Right atrium auricular region (tissue), 2 donors: Measurements from ENCODE around the gene ABR. TPM values are rescaled to one million over a fixed set of nuclear protein-coding genes. Genes with fewer than 3 reads are reported as not detected.

ENCODE experiments used
- DNase-seq: peaks from one replicate; pipeline ENCODE4 v3.0.0-alpha.2; 2019; ENCODE audit warnings: low spot score
- H3K27ac ChIP-seq, 2 donors: fragments of 200-600 bp; sonication (generic); 1 replicate in 1 of 2; 2 replicates in 1 of 2; pipeline ENCODE4 v1.5.1; 2016 to 2019
- H3K27me3 ChIP-seq, 2 donors: fragments of 200-600 bp; sonication (generic); one replicate each; pipeline versions ENCODE4 v1.5.1 to v1.6.0; 2017 to 2019
- H3K36me3 ChIP-seq: fragments of 200-600 bp; sonication (generic); one replicate; pipeline ENCODE4 v1.5.1; 2016
- H3K4me1 ChIP-seq, 2 donors: fragments of 200-600 bp; sonication (generic); one replicate each; pipeline versions ENCODE4 v1.5.1 to v1.6.0; 2017 to 2019
- H3K4me3 ChIP-seq, 2 donors: fragments of 200-600 bp; sonication (generic); 1 replicate in 1 of 2; 2 replicates in 1 of 2; pipeline ENCODE4 v1.5.1; 2017 to 2019; ENCODE audit warnings: mild to moderate bottlenecking in 1 of 2, moderate library complexity in 1 of 2
- H3K9me3 ChIP-seq, 2 donors: fragments of 200-600 bp; sonication (generic); one replicate each; pipeline ENCODE4 v1.5.1; 2019
- total RNA-seq, 2 donors: library from RNA; depleted of rRNA; stranded (reverse); fragments of >200 nt; gene quantifications; one replicate each; pipeline ENCODE4 v1.1.0, GENCODE V29; 2016
- TF ChIP-seq, protein P1 (sequence below), 2 donors: fragments of 200-600 bp; sonication (generic); IDR thresholded peaks; one replicate each; pipeline ENCODE4 v1.5.1; 2019; ENCODE audit warnings: antibody characterized with exemption in 2 of 2

ABR gene
- total RNA-seq, 2 donors from 2014 or later, result 94.9 to 116 TPM

GRCh38 chr17:980406-981291 is 199.1 kb downstream of the ABR start:
- no peaks in the 10 kb centered on the region for H3K36me3 ChIP-seq
- peak; percentile 84 for DNase-seq
- H3K4me1 ChIP-seq, result peaks cover 0 to 28% of the 10 kb centered on the region in 2 donors
- H3K9me3 ChIP-seq, result no peaks in the 10 kb centered on the region
- H3K27ac ChIP-seq, result peak overlapping the region; percentile 85 to 87
- H3K4me3 ChIP-seq, result peak overlapping the region; percentile 45 to 81
- H3K27me3 ChIP-seq, result no peaks in the 10 kb centered on the region
- TF ChIP-seq, protein P1, sequence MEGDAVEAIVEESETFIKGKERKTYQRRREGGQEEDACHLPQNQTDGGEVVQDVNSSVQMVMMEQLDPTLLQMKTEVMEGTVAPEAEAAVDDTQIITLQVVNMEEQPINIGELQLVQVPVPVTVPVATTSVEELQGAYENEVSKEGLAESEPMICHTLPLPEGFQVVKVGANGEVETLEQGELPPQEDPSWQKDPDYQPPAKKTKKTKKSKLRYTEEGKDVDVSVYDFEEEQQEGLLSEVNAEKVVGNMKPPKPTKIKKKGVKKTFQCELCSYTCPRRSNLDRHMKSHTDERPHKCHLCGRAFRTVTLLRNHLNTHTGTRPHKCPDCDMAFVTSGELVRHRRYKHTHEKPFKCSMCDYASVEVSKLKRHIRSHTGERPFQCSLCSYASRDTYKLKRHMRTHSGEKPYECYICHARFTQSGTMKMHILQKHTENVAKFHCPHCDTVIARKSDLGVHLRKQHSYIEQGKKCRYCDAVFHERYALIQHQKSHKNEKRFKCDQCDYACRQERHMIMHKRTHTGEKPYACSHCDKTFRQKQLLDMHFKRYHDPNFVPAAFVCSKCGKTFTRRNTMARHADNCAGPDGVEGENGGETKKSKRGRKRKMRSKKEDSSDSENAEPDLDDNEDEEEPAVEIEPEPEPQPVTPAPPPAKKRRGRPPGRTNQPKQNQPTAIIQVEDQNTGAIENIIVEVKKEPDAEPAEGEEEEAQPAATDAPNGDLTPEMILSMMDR (IDR thresholded peaks at IDR 0.05), result peak; percentile 61 to 86

DNA sequence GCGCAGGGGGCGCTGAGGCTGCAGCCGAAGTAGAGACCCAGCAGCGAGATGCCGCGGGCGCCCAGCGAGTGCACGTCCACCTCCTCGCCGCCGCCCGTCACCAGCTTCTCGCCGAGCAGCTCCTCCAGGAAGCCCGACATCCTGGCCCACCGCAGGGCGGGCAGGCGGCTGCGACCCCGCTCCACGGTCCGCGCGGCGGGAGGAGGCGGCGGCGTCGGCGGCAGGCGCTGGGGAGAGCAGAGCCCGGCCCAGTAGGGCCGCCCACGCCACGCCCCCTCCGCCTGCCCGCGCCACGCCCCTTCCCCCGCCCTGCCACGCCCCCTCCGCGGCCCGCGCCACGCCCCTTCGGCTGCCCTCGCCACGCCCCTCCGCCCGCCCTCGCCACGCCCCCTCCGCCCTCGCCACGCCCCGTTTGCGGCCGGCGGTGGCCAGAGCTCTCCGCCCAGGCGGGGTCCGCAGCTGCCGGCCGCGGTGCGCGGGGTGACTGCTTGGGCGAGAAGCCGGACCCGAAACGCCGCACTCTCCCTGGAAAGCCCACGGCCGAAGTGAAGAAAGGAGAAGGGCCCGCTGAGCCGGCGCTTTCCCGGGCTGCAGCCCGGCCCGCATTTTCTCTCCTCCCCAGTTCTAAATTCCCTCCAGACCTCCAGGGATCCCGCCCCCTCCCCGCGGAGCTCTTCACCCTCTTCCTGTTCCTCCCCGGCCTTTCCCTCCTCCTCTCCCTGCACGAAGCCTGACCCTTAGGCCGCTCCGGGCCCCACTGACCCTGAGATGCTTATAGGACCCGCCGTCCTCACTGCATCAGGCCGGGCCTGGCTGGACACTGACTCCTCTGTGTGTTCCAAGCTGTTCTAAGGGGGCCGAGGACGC is 200.0 kb downstream of the ABR start, which contains the start of gene NXN:
NXN (minus strand) TSS at position 238 of the 867 bp plus-strand sequence.
- Histone ChIP-seq H3K9me3 (no peaks in the 10 kb centered on the region), H3K36me3 (no peaks in the 10 kb centered on the region), H3K4me1 (peaks cover 0 to 28% of the 10 kb centered on the region in 2 donors), H3K27ac (peak within 1 kb of the TSS; percentile 85 to 87), H3K4me3 (peak within 1 kb of the TSS; percentile 70 to 81), H3K27me3 (no peaks in the 10 kb centered on the region)
- DNase-seq, result peak; percentile 80
- TF ChIP-seq, protein P1 (IDR thresholded peaks at IDR 0.05), result no peak

DNA sequence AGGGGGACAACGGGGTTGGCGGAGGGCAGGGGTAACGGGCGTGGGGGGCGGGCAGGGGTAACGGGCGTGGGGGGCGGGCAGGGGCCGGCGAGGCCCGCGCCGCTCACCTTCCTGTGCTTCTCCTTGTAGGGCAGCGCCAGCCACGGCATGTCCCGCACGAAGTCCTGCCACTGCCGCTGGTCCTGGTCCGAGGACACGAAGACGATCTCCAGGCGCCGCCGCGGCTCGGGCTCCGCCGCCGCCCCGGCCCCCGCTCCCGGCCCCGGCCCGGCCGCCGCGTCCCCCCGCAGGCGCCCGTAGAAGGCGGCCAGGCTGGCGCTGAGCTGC is 200.6 kb downstream of the ABR start:
- DNase-seq, result no peak
- TF ChIP-seq, protein P1 (IDR thresholded peaks at IDR 0.05), result no peak
- no peaks in the 10 kb centered on the region for H3K27me3 ChIP-seq
- peak overlapping the region; percentile 62 to 73 for H3K27ac ChIP-seq
- no peaks in the 10 kb centered on the region for H3K36me3 ChIP-seq
- peaks cover 0 to 28% of the 10 kb centered on the region in 2 donors for H3K4me1 ChIP-seq
- no peaks in the 10 kb centered on the region for H3K9me3 ChIP-seq
- H3K4me3 ChIP-seq, result peak overlapping the region; percentile 70 to 81

DNA sequence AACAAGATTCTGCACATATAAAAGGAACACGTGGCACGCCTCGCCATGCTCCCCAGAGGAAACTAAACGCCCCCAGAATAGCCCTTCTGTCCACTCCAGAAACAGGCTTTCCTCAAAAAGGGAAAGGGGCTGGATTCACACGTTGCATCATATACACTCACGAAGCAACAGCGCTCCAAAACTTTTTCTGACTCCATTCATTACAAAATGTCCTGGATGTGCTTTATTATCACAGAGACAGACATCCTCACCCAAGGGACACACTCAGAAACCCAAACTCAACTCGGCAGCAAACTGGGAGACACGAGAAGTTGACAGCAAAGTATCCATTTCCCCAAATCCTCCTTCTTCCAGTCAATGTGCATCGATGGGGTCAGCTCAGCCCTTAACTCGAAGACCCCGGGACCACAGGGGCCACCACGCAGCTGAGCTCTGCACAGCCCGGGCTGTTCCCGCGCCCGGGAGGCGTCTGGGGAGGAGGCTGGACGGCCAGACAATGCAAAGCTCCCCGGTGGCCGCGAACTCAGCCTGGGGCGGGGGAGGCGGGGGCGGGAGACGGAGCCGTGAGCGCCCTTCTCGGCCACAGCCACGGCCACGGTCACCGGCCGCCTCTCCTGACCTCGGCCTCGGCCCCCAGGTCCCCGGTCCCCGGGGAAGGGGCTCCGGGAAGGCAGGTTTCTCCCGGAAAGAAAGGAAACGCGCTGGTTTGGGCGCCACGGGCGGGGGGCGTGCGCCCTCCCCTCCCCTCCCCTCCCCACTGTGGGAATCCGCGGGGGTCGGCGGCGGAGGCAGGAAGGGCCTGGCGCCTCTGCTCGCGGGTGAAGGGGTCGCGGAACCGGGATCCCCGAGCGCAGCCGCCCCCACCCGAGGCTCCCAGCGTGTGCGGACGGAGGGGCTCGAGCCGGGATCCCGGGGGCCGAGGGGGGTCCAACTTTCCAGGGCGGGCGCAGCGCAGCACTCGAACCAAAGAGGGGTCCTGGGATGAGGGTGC is 201.4 kb downstream of the ABR start:
- no peak for DNase-seq
- H3K27me3 ChIP-seq, result no peaks in the 10 kb centered on the region
- H3K4me1 ChIP-seq, result peaks cover 0 to 28% of the 10 kb centered on the region in 2 donors
- H3K27ac ChIP-seq, result peak overlapping the region; percentile 33 to 73
- H3K36me3 ChIP-seq, result no peaks in the 10 kb centered on the region
- H3K4me3 ChIP-seq, result peak overlapping the region; percentile 70 to 81
- no peaks in the 10 kb centered on the region for H3K9me3 ChIP-seq
- TF ChIP-seq, protein P1 (IDR thresholded peaks at IDR 0.05), result no peak

GRCh38 chr17:977166-977565 is 202.6 kb downstream of the ABR start:
- Histone ChIP-seq H3K4me3 (no peak overlapping the region), H3K4me1 (peaks cover 0 to 28% of the 10 kb centered on the region in 2 donors), H3K9me3 (no peaks in the 10 kb centered on the region), H3K36me3 (no peaks in the 10 kb centered on the region), H3K27ac (no peak overlapping the region), H3K27me3 (no peaks in the 10 kb centered on the region)
- DNase-seq, result no peak
- TF ChIP-seq, protein P1 (IDR thresholded peaks at IDR 0.05), result no peak
